ENCODE measurements around the gene FOXA3. TPM values are rescaled to one million over a fixed set of nuclear protein-coding genes. Genes with fewer than 3 reads are reported as not detected.
A peak's percentile ranks its signal among the peaks of the same experiment; 100 is the strongest.

Gene FOXA3
- total RNA-seq, 1 experiment from 2014 or later = 22.2 TPM

- H3K18ac ChIP-seq (ENCODE audit: insufficient read length, low read depth, low read length) = no peak overlapping the region
- H3K79me1 ChIP-seq (ENCODE audit: insufficient read depth, low read depth, low read length, poor library complexity, severe bottlenecking) = no peaks in the 10 kb centered on the region
- Mint-ChIP-seq H3K4me1 (peaks cover 38 to 47% of the 10 kb centered on the region in 2 experiments), H3K36me3 (ENCODE audit: insufficient read depth in 1 of 3, low read depth in 3 of 3) (peaks cover 2 to 5% (median 4%) of the 10 kb centered on the region in 3 experiments; a peak in 3 of 7 replicates), H3K4me3 (peak overlapping the region; percentile 36 to 70; a peak in 4 of 5 replicates), H3K27me3 (ENCODE audit: low read depth) (peaks cover 4% of the 10 kb centered on the region; the same call in 1 of the 2 replicates), H3K9me3 (no peaks in the 10 kb centered on the region), H3K27ac (peak overlapping the region; percentile 24 to 94 (median 82))
- no peak overlapping the region for H4K91ac ChIP-seq (ENCODE audit: insufficient read length, low read depth, low read length)
- no peak overlapping the region for H4K8ac ChIP-seq (replicated peaks; ENCODE audit: insufficient read length, low read depth, low read length)
- H2BK20ac ChIP-seq (ENCODE audit: low read depth, low read length, poor library complexity, severe bottlenecking) = no peak overlapping the region
- H3K4me2 ChIP-seq (ENCODE audit: insufficient read depth, insufficient read length, low read length) = peak overlapping the region; percentile 66
- no peak overlapping the region for H3K27ac ChIP-seq (ENCODE audit: insufficient read length, low read depth, low read length)
- DNase-seq = no peak
- no peak overlapping the region for H3T11ph ChIP-seq (ENCODE audit: low read length)
- no peak for TF ChIP-seq CTCF (conservative IDR thresholded peaks at IDR 0.05)
- H2AK5ac ChIP-seq (ENCODE audit: insufficient read length, low read length) = no peak overlapping the region
- H2BK15ac ChIP-seq (ENCODE audit: low read depth, low read length) = no peak overlapping the region
- no peak overlapping the region for H3K56ac ChIP-seq (ENCODE audit: insufficient read length, low read depth, low read length)
- no peaks in the 10 kb centered on the region for H4K20me1 ChIP-seq (ENCODE audit: control insufficient read depth, insufficient read depth, insufficient read length)
- H3K4me1 ChIP-seq (ENCODE audit: insufficient read depth, low read length) = peaks cover 2% of the 10 kb centered on the region; the same call in 1 of the 2 replicates
- no peaks in the 10 kb centered on the region for H3K9me3 ChIP-seq (ENCODE audit: control insufficient read depth, low read depth, low read length)
- no peak overlapping the region for H3K9ac ChIP-seq (ENCODE audit: extremely low read depth, insufficient read length, low read length)
- no CpG with 5 or more reads among the region's 10 CpGs for WGBS (ENCODE audit: extremely low coverage, insufficient read length, low lambda C conversion rate)
- H3K23ac ChIP-seq (ENCODE audit: insufficient read length, low read depth, low read length) = no peak overlapping the region
- H3K14ac ChIP-seq (ENCODE audit: insufficient read depth, low read length) = no peak overlapping the region
- no peak overlapping the region for H4K5ac ChIP-seq (ENCODE audit: insufficient read length, low read depth, low read length)
- no peak overlapping the region for H2AFZ ChIP-seq (ENCODE audit: low read length)
- H3K4ac ChIP-seq (ENCODE audit: low read depth, low read length) = no peak overlapping the region
- no peaks in the 10 kb centered on the region for H3K79me2 ChIP-seq (ENCODE audit: insufficient read depth, low read length)
- peaks cover 22% of the 10 kb centered on the region for H3K23me2 ChIP-seq (ENCODE audit: insufficient read length, low read depth, low read length, poor library complexity, severe bottlenecking)
- H2BK12ac ChIP-seq (ENCODE audit: insufficient read length, low read depth, low read length) = no peak overlapping the region
- H2BK120ac ChIP-seq (ENCODE audit: low read depth, low read length, poor library complexity, severe bottlenecking) = no peak overlapping the region
- no peak overlapping the region for H2BK5ac ChIP-seq (ENCODE audit: insufficient read length, low read length)
- no peaks in the 10 kb centered on the region for H3K27me3 ChIP-seq (ENCODE audit: insufficient read depth, low read length)
Observed at GRCh38 chr19:45881082-45881908, 17.2 kb downstream of the FOXA3 start.
